NCI-H1092 (cell line): ENCODE data around the gene RAB11FIP3.

ENCODE experiments used
- DNase-seq: peaks from one replicate; lab custom pipeline; 2025; lab: John Stamatoyannopoulos, UW

Gene RAB11FIP3

GRCh38 chr16:554640-555365 is 129.4 kb downstream of the RAB11FIP3 start:
- no peak for DNase-seq

- DNase-seq = no peak
These were observed 130.4 kb downstream of the RAB11FIP3 start for GRCh38 chr16:555528-556473.

DNA sequence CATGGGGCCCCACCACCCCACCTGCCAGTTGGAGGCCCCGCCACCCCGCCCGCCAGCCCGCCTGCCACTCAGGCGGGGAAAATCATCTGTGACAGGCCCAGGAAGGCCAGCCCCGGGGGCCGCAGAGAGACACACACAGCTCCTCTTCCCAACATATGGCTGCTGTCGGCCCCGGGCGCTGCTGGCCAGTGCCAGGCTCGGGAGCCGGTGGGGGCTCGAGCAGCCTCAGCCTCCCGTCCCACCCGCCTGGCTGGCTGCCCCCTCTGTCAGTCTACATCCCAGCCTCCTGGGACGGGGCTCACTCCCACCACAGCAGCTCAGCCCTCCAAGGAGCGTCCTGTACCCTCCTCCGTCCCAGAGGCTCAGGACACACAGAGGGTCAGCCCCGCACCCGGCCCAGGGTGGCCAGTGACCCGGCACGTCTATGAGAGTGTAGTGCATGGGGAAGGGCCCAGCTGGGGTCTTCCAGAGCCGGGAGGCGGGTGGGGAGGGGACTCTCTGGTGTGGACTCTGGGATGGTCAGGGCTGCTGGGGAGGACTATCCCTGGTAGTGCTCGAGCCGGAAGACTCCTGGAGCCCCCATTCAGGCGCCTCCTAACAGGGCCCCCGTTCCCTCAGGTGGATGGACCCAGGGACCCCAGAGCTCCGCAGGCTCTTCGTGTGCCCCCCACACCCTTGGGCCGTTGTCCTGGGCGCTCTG is 131.2 kb downstream of the RAB11FIP3 start:
- no peak for DNase-seq

DNA sequence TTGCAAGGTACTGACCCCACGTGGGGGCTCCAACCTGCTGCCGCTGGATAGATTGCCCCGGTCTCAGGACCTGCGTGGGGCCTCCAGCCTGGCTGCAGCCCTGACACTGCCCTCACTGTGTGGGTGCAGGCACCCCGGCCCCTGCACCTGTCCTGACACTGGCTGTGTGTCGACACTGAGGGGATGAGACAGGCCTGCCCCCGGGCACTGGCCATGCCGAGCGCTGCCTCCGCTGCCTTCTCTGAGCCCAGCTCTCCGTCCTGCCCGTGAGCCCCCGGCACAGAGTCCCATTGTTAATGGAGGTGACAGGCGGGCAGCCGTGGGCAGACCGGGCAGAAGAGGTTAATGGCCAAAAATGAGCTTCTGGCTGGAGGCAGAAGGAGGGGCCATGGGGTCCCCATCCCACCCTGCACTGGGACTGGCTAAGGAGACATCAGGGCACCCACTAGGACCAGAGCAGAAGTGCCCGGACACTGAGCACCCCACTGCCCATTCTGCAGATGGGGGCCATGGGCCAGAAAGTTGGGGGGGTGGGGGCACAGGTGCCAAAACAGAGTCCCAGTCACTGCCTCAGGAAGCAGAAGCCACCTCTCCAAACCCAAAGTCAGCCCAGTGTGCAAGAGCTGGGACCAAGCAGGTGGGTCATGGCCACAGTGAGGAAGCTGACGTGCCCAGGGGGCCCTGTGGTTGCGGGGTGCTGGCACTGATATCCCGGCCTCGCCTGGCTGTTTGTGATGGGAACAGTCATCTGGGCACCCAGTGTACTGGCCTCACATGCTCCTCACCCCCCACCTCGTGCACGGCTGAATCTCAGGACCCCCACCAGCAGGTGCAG is 132.2 kb downstream of the RAB11FIP3 start:
- no peak for DNase-seq

DNA sequence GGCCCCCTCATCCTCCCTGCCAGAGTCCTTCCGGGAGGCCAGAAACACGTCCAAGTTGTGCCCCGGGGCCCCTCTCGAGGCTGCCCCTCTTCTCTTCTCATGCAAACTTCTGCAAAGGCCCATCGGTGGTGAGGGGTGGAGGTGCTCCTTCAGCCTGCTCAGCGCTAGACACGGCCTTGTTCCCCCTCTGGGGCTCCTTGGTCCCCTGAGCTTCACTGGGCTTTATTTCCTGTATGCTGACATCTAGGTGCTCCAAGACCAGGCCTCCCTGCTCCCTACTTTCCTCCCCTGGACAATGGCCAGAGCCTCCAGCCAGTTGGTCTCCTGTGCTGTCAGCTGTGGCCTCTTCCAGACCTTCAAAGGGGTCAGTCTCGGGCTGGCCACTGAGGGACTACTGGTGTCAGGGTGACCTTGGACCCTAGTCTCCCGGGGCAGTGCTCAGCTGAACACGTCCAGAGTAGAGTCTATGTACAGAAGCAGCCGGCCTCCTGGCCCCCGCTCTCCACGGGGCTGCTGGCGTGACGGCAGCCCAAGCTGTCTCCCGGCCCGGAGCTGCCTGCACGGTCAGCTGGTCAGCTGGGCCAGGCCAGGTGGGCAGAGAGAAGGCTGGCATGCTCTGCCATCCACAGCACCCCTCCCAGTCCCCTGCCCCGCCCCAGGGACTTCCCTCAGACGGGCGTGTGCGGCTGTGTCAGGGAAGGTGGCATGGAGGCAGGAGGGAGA is 133.0 kb downstream of the RAB11FIP3 start:
- DNase-seq = no peak

- DNase-seq = no peak
These were observed 133.6 kb downstream of the RAB11FIP3 start for GRCh38 chr16:559021-559380.

GRCh38 chr16:559411-560203 is 134.2 kb downstream of the RAB11FIP3 start:
- DNase-seq = no peak

DNA sequence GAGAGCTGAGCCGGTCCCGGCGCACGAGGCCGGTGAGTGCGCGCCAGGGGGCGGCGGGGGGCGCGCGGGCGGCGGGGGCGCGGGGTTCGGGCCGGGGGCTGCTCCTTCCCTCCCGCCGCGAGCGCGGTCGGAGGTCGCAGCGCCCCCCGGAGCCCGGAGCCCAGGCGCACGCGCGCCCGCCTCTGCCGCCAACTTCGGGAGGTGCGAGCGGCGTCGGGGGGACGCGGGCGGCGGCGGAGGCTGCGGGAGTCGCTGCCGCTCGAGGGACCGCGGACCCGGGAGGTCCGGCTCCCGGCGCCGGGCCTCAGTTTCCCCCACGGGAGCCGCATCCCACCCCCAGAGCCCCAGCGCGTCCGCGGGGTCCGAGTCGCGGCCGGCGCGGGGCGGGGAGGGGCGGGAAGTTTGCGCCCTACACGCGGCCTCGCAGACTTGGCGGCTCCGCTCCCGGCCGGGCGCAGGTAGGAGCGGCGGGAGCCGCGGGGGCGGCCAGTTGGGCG is 134.8 kb downstream of the RAB11FIP3 start, which contains the start of gene PRR35:
PRR35 (plus strand) TSS at position 191 of the 497 bp plus-strand sequence. CDS start 2,901 bp downstream, outside the sequence.
- no peak for DNase-seq

GRCh38 chr16:560701-561412 is 135.4 kb downstream of the RAB11FIP3 start:
- no peak for DNase-seq

DNA sequence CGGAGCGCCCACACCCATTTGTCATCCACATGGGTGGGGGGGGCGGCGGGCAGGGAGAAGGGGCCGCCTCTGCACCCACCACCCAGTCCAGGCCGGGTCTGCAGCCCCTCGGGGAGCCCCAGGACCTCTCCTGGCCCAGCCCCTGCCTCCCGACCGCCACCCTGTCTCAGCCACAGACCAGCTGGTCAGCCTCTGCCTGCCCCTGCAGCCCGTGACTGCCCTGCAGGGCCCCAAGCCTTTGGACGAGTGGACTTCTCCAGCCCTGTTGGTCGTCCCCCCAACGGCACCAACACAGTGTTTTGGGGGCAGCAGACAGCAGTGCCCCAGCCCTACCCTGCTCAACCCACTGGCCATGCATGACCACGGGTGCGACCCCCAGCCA is 136.0 kb downstream of the RAB11FIP3 start:
- DNase-seq = no peak

- no peak for DNase-seq
These were observed 136.8 kb downstream of the RAB11FIP3 start for GRCh38 chr16:561957-562938.

DNA sequence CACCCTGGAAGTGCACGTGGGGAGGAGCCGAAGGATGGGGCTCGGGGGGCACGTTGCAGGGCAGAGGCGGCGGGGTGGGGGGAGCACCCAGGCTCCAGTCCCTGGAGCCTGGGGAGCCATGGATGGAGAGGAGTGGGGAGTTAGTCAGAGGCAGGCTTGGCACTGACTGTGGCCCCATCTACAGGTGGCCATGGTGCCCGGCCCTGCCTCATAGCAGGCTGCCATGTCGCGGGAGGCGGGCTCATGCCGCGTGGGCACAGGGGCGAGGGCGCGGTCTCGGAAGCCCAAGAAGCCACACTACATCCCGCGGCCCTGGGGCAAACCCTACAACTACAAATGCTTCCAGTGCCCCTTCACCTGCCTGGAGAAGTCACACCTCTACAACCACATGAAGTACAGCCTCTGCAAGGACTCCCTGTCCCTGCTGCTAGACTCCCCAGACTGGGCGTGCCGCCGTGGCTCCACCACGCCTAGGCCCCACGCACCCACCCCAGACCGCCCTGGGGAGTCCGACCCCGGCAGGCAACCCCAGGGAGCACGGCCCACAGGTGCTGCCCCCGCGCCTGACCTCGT is 137.7 kb downstream of the RAB11FIP3 start:
- no peak for DNase-seq

DNA sequence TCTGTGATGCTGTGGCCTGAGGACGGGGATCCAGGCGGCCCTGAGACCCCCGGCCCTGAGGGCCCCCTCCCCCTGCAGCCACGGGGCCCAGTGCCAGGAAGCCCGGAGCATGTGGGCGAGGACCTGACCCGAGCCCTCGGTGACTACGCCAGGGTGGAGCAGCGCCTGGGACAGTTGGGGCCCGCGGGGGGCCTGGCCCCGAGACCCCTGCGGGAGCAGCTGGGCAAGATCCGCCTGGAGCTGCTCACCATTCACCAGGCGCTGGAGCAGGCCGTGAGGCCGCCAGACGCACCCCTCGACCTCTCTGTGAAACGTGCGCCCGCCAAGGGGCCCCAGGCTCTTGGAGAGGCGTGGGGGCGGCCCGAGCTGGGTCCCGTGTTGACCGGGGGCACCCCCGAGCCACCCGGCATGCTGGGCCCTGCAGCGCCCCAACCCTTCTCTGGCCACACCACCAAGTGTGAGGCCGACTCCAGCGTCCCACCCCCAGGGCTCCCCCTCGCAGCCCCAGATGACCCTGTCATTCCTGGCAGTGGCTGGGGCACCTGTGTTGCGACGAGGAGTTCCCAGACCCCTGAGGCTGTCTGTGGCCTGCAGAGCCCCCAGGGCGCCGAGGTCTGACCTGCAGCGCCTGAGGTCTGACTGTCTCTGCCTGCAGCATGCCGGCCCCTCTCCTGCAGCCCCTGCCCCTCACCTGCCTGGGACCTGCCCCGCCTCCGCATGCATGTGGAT is 139.4 kb downstream of the RAB11FIP3 start:
- no peak for DNase-seq

DNA sequence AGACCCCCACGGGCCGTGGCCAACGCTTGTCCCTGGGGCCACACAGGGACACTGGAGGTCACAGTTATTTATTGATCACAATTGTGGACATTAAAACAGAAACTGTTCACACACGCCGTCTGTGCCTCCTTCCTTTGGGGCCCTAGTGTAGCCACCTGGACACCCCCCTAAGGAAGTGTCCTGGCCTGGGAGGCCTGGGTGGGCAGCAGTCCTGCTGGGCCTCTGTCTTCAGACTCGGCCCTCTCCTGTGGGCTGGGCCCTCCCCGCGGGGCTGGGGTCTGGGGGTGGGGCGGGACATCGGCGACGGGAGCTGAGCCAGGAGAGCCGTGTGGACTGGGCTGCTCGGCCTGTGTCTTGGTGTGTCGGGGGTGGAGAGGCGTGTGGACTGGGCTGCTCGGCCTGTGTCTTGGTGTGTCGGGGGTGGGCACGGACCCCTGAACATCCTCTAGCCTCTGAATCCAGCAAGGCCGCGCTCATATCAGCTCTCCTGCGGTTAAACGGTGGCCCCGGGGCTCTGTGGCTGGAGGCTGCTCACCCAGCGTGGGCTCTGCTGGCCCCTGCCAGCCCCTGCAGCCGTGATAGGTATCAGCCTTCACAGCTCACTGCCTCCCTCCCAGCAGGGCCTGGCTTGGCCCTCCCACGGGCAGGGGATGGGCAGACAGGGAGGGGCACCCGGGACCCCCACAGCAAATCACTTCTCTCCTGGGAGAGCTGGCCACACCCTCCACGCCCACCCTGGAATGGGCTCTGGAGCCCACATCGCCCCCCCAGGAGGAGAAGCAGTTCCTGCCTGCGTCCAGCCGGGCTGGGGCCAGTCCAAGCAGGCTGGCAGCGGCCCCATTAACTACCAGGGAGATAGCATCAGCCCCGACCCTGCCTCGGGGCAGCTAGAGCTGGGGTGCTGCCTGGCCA is 140.2 kb downstream of the RAB11FIP3 start:
- no peak for DNase-seq

DNA sequence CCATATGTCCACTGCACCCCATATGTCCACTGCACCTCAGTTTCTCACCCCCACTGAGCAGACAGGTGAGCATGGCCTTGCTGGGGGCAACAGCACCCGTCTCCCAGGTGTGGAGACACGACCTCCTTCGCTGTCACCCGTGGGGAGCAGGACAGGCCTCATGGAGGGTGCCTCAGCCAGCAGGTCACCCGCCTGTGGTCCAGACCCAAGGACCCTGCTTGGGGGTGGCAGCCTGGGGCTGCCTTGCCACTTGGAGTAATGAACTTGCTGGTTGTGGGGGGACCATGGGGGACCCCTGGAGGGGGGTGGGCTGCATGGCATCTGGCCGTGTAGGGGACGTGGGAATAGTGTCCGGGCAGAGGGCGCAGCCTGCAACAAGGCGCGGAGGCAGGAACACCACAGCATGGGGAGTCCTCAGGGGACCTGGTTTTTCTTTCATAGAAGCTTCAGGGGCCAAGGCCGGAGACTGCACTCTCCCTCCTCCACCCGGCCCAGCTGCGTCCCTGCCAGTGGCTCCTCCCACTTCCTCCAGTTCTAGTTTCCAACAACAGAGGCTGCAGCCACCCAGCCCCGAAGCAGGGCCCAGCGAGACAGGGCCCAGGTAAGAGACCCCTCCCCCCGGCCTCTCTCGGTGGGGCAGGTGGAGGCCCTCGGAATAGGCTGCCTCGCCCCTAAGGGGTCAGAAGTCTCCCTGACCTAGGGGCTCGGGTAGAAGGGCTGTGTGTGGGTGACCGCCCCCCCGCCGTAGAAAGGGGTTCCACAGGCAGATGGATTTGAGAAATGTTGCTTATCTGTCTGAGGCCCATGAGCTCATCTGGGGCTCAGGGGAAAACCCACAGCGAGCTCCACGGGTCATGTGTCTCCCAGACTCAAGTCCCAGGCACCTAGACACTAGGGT is 141.3 kb downstream of the RAB11FIP3 start, which contains the start of gene NHLRC4:
NHLRC4 (plus strand) TSS at position 531 of the 898 bp plus-strand sequence. CDS start 1,043 bp downstream, outside the sequence.
- no peak for DNase-seq
